ENCODE data around the gene JAML. TPM values are rescaled to one million over a fixed set of nuclear protein-coding genes. Genes with fewer than 3 reads are reported as not detected.
A peak's percentile ranks its signal among the peaks of the same experiment; 100 is the strongest.
"Not testable (repeated sequence)": the region's sequence is repeated elsewhere in the genome, so short reads cannot be mapped to it uniquely, and the experiment has no call there.

Gene JAML
- total RNA-seq, 1 donor from 2014 or later, result 0.09 TPM

GRCh38 chr11:118186346-118187107, 38.3 kb downstream of the JAML start:
- no peak for DNase-seq (ENCODE audit: low spot score)
- Histone ChIP-seq H3F3A (ENCODE audit: low read depth) (no peaks in the 10 kb centered on the region), H3K4me1 (no peaks in the 10 kb centered on the region), H3K27me3 (no peaks in the 10 kb centered on the region), H3K9me3 (ENCODE audit: low read depth) (no peaks in the 10 kb centered on the region), H3K36me3 (no peaks in the 10 kb centered on the region), H3K79me2 (ENCODE audit: low read depth) (no peaks in the 10 kb centered on the region), H2AFZ (replicated peaks) (no peak overlapping the region), H3K9ac (no peak overlapping the region), H3K4me2 (no peak overlapping the region), H3K4me3 (no peak overlapping the region), H3K27ac (no peak overlapping the region), H4K20me1 (ENCODE audit: low read depth) (no peaks in the 10 kb centered on the region)
- H3K27ac Mint-ChIP-seq, result no peak overlapping the region
- peaks cover 3% of the 10 kb centered on the region for H3K36me3 Mint-ChIP-seq
- peaks cover 10% of the 10 kb centered on the region for H3K9me3 Mint-ChIP-seq
- no peaks in the 10 kb centered on the region for H3K4me1 Mint-ChIP-seq
- H3K27me3 Mint-ChIP-seq (ENCODE audit: insufficient read depth, low read depth), result no peaks in the 10 kb centered on the region
- H3K4me3 Mint-ChIP-seq, result no peak overlapping the region
- TF ChIP-seq EZH2phosphoT487 (IDR thresholded peaks at IDR 0.05) (no peak), EZH2 (IDR thresholded peaks at IDR 0.05) (no peak), CTCF (IDR thresholded peaks at IDR 0.05) (no peak)

GRCh38 chr11:118184784-118185579, 39.8 kb downstream of the JAML start:
- Histone ChIP-seq H4K20me1 (ENCODE audit: low read depth) (no peaks in the 10 kb centered on the region), H3F3A (ENCODE audit: low read depth) (peaks cover 4% of the 10 kb centered on the region), H3K79me2 (ENCODE audit: low read depth) (no peaks in the 10 kb centered on the region), H3K4me3 (no peak overlapping the region), H3K27ac (no peak overlapping the region), H3K4me2 (no peak overlapping the region), H3K9me3 (ENCODE audit: low read depth) (no peaks in the 10 kb centered on the region), H3K4me1 (peaks cover 8% of the 10 kb centered on the region), H2AFZ (replicated peaks) (no peak overlapping the region), H3K9ac (no peak overlapping the region), H3K27me3 (no peaks in the 10 kb centered on the region), H3K36me3 (no peaks in the 10 kb centered on the region)
- H3K9me3 Mint-ChIP-seq, result peaks cover 2% of the 10 kb centered on the region
- peak overlapping the region; percentile 58 for H3K27ac Mint-ChIP-seq
- H3K4me1 Mint-ChIP-seq, result peaks cover 6% of the 10 kb centered on the region
- TF ChIP-seq CTCF (IDR thresholded peaks at IDR 0.05), result no peak
- TF ChIP-seq EZH2phosphoT487 (IDR thresholded peaks at IDR 0.05), result no peak
- TF ChIP-seq EZH2 (IDR thresholded peaks at IDR 0.05), result no peak
- H3K36me3 Mint-ChIP-seq, result no peaks in the 10 kb centered on the region
- H3K4me3 Mint-ChIP-seq, result no peak overlapping the region
- H3K27me3 Mint-ChIP-seq (ENCODE audit: insufficient read depth, low read depth), result no peaks in the 10 kb centered on the region
- no peak for DNase-seq (ENCODE audit: low spot score)

GRCh38 chr11:118183691-118184090, 41.1 kb downstream of the JAML start:
- peaks cover 12% of the 10 kb centered on the region for H3K4me1 Mint-ChIP-seq
- not testable (repeated sequence) for H3K9ac ChIP-seq; H3K9me3 ChIP-seq (ENCODE audit: low read depth); DNase-seq (ENCODE audit: low spot score); H3K27me3 Mint-ChIP-seq (ENCODE audit: insufficient read depth, low read depth); H3K4me3 Mint-ChIP-seq; H2AFZ ChIP-seq (replicated peaks); H3K27ac ChIP-seq; H3F3A ChIP-seq (ENCODE audit: low read depth); H3K36me3 ChIP-seq; H3K79me2 ChIP-seq (ENCODE audit: low read depth); H3K4me3 ChIP-seq; H3K9me3 Mint-ChIP-seq; H3K27me3 ChIP-seq; H3K36me3 Mint-ChIP-seq; H3K4me1 ChIP-seq; H4K20me1 ChIP-seq (ENCODE audit: low read depth); H3K4me2 ChIP-seq; H3K27ac Mint-ChIP-seq

- peak overlapping the region; percentile 26 for H3K27ac Mint-ChIP-seq
- peaks cover 12% of the 10 kb centered on the region for H3K27me3 ChIP-seq
- no peaks in the 10 kb centered on the region for H3K36me3 Mint-ChIP-seq
- H3K4me3 ChIP-seq, result peak overlapping the region; percentile 30
- H2AFZ ChIP-seq (replicated peaks), result peak overlapping the region; percentile 98
- H3K9me3 ChIP-seq (ENCODE audit: low read depth), result no peaks in the 10 kb centered on the region
- H4K20me1 ChIP-seq (ENCODE audit: low read depth), result no peaks in the 10 kb centered on the region
- H3K9ac ChIP-seq, result no peak overlapping the region
- H3K9me3 Mint-ChIP-seq, result no peaks in the 10 kb centered on the region
- no peak for TF ChIP-seq EZH2phosphoT487 (IDR thresholded peaks at IDR 0.05)
- TF ChIP-seq CTCF (IDR thresholded peaks at IDR 0.05), result peak; percentile 16
- H3K4me1 ChIP-seq, result peaks cover 20% of the 10 kb centered on the region
- peak overlapping the region; percentile 34 for H3K4me3 Mint-ChIP-seq
- peak overlapping the region; percentile 72 for H3K4me2 ChIP-seq
- H3K79me2 ChIP-seq (ENCODE audit: low read depth), result no peaks in the 10 kb centered on the region
- H3K36me3 ChIP-seq, result no peaks in the 10 kb centered on the region
- no peak overlapping the region for H3K27ac ChIP-seq
- peaks cover 6% of the 10 kb centered on the region for H3K27me3 Mint-ChIP-seq (ENCODE audit: insufficient read depth, low read depth)
- H3F3A ChIP-seq (ENCODE audit: low read depth), result peaks cover 14% of the 10 kb centered on the region
- DNase-seq (ENCODE audit: low spot score), result peak; percentile 76
- H3K4me1 Mint-ChIP-seq, result peaks cover 24% of the 10 kb centered on the region
Measured at GRCh38 chr11:118180300-118180703, 44.5 kb downstream of the JAML start.
